ENCODE measurements around the gene HARS1. TPM values are rescaled to one million over a fixed set of nuclear protein-coding genes. Genes with fewer than 3 reads are reported as not detected.
"Not testable (repeated sequence)": the region's sequence is repeated elsewhere in the genome, so short reads cannot be mapped to it uniquely, and the experiment has no call there.

The HARS1 gene
- total RNA-seq, 6 donors from 2014 or later = 40.7 to 57.6 (median 44.6) TPM

GRCh38 chr5:140674211-140674610 is 17.0 kb downstream of the HARS1 start:
- Histone ChIP-seq H3K4me3 (no peak overlapping the region), H3K27ac (no peak overlapping the region), H3K27me3 (no peaks in the 10 kb centered on the region), H3K4me1 (no peaks in the 10 kb centered on the region), H3K9me3 (no peaks in the 10 kb centered on the region), H3K36me3 (peaks cover 26 to 100% (median 71%) of the 10 kb centered on the region in 4 donors)
- WGBS, 2 donors = 89 to 92% methylated on average over 2 of the region's 2 CpGs
- TF ChIP-seq EP300 (IDR thresholded peaks at IDR 0.05) = no peak
- TF ChIP-seq POLR2A (IDR thresholded peaks at IDR 0.05) = no peak
- no peak for TF ChIP-seq POLR2AphosphoS5 (IDR thresholded peaks at IDR 0.05)
- TF ChIP-seq, protein P1, sequence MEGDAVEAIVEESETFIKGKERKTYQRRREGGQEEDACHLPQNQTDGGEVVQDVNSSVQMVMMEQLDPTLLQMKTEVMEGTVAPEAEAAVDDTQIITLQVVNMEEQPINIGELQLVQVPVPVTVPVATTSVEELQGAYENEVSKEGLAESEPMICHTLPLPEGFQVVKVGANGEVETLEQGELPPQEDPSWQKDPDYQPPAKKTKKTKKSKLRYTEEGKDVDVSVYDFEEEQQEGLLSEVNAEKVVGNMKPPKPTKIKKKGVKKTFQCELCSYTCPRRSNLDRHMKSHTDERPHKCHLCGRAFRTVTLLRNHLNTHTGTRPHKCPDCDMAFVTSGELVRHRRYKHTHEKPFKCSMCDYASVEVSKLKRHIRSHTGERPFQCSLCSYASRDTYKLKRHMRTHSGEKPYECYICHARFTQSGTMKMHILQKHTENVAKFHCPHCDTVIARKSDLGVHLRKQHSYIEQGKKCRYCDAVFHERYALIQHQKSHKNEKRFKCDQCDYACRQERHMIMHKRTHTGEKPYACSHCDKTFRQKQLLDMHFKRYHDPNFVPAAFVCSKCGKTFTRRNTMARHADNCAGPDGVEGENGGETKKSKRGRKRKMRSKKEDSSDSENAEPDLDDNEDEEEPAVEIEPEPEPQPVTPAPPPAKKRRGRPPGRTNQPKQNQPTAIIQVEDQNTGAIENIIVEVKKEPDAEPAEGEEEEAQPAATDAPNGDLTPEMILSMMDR (IDR thresholded peaks at IDR 0.05) = no peak
- DNase-seq (no peak), ATAC-seq (ENCODE audit: low FRiP score in 2 of 2) (no peak)

GRCh38 chr5:140673187-140673976 is 17.8 kb downstream of the HARS1 start, which contains the start of gene DND1:
Gene DND1 (minus strand): TSS chr5:140673576. CDS start chr5:140673542, 34 bp downstream.
- Histone ChIP-seq H3K9me3 (no peaks in the 10 kb centered on the region), H3K36me3 (peaks cover 30 to 100% (median 75%) of the 10 kb centered on the region in 4 donors), H3K27me3 (no peaks in the 10 kb centered on the region), H3K4me3 (peak within 1 kb of the TSS in 1 of 4 donors; percentile 17), H3K27ac (no peak within 1 kb of the TSS), H3K4me1 (no peaks in the 10 kb centered on the region)
- 89 to 92% methylated on average over 34 to 45 of the region's 45 CpGs for WGBS, 2 donors
- ATAC-seq (ENCODE audit: low FRiP score in 2 of 2) = peak in 1 of 2 donors; percentile 19
- DNase-seq = peak in 1 of 2 donors; percentile 77
- no peak for TF ChIP-seq POLR2AphosphoS5 (IDR thresholded peaks at IDR 0.05)
- TF ChIP-seq POLR2A (IDR thresholded peaks at IDR 0.05) = no peak
- TF ChIP-seq EP300 (IDR thresholded peaks at IDR 0.05) = no peak
- TF ChIP-seq, protein P1 (IDR thresholded peaks at IDR 0.05) = no peak

- TF ChIP-seq, protein P1 (IDR thresholded peaks at IDR 0.05) = no peak
- TF ChIP-seq EP300 (IDR thresholded peaks at IDR 0.05) (no peak), POLR2AphosphoS5 (IDR thresholded peaks at IDR 0.05) (no peak), POLR2A (IDR thresholded peaks at IDR 0.05) (no peak)
- Histone ChIP-seq H3K4me3 (peak overlapping the region in 1 of 4 donors; percentile 17), H3K4me1 (peaks cover 0 to under 1% (median 0%) of the 10 kb centered on the region in 4 donors), H3K27me3 (no peaks in the 10 kb centered on the region), H3K27ac (no peak overlapping the region), H3K36me3 (peaks cover 29 to 100% (median 80%) of the 10 kb centered on the region in 4 donors), H3K9me3 (no peaks in the 10 kb centered on the region)
- DNase-seq = peak; percentile 49 to 82
- ATAC-seq (ENCODE audit: low FRiP score in 2 of 2) = peak in 1 of 2 donors; percentile 54
- 88% methylated on average over 17 to 69 of the region's 70 CpGs for WGBS, 2 donors
These were observed 18.5 kb downstream of the HARS1 start for GRCh38 chr5:140672455-140673186.

DNA sequence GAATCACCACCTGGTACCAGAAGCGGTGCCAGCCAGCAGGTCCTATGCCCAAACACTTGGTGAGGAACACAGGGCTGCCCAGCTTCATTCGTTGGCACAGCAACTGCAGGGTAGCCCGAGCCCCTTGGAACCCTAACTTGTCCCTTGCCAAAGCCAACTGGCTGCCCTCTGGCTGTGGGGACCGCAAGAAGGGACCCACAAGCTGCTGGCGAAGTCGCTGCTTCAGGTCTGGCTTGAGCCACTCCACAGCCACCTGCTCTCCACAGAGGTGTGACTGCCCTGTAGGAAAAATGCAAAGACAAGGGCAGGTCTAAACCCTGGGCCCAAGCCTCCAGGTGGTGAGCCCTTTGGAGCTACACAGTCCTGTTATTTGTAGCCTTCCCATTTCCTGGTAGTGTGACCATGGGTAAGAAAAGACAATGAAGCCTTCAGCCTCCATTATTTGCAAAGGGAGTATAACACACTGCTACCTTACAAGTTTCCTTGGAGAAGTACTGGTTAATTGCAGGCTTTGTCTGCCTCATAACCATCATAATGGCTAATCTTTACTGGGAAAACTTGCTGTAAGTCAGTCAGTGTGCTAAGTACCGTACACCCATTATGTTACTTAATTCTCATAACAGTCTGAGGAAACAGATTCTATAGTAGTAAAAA is 19.6 kb downstream of the HARS1 start:
- WGBS, 2 donors = 90 to 94% methylated on average over 1 to 6 of the region's 7 CpGs
- Histone ChIP-seq H3K4me3 (no peak overlapping the region), H3K36me3 (peaks cover 21 to 94% (median 71%) of the 10 kb centered on the region in 4 donors), H3K9me3 (no peaks in the 10 kb centered on the region), H3K27ac (no peak overlapping the region), H3K27me3 (no peaks in the 10 kb centered on the region), H3K4me1 (peaks cover 0 to 5% (median under 1%) of the 10 kb centered on the region in 4 donors)
- TF ChIP-seq POLR2AphosphoS5 (IDR thresholded peaks at IDR 0.05) = no peak
- ATAC-seq (ENCODE audit: low FRiP score in 2 of 2) = no peak
- DNase-seq = peak in 1 of 2 donors; percentile 11

DNA sequence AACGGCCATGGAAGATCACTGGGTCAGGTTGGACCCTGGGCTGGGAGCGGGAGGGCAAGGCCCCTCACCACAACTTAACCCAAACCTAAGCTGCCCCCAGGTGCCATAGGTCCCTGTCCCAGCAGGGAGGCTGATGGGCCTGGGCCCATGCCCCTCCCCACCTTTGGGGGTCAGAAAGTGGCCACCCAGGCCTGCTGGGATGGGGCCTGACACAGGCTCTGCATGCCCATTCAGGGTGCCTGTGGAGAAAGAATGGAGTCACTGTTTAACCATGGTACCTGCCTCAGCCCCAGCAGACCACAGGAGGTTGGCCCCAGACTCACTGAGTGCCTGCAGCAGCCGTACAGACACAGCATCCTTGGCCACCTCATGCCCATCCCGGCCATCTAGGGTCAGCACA is 20.1 kb downstream of the HARS1 start:
- 92 to 100% methylated on average over 2 of the region's 4 CpGs for WGBS, 2 donors
- peaks cover 16 to 89% (median 66%) of the 10 kb centered on the region in 4 donors for H3K36me3 ChIP-seq
- peak in 1 of 2 donors; percentile 53 for DNase-seq

More for the DNA sequence above, 20.1 kb downstream of the HARS1 start:
- H3K9me3 ChIP-seq; H3K27ac ChIP-seq; ATAC-seq (ENCODE audit: low FRiP score in 2 of 2); H3K4me3 ChIP-seq; H3K27me3 ChIP-seq: not testable (repeated sequence)
- H3K4me1 ChIP-seq = peaks cover 5 to 11% (median 6%) of the 10 kb centered on the region in 4 donors
